ENCODE data around the gene PDZRN3.

PDZRN3 gene

GRCh38 chr3:73379465-73379864, 245.3 kb downstream of the PDZRN3 start:
- no peak for DNase-seq (ENCODE audit: extremely low read depth, low read depth)
- H3K4me3 ChIP-seq (replicated peaks; ENCODE audit: low read depth, low read length) = no peak overlapping the region
- no peak for TF ChIP-seq CTCF (IDR thresholded peaks at IDR 0.05; ENCODE audit: low read depth, low read length, missing control alignments)

GRCh38 chr3:73378207-73378606, 246.5 kb downstream of the PDZRN3 start:
- TF ChIP-seq CTCF (IDR thresholded peaks at IDR 0.05; ENCODE audit: low read depth, low read length, missing control alignments) = no peak
- H3K4me3 ChIP-seq (replicated peaks; ENCODE audit: low read depth, low read length) = no peak overlapping the region
- DNase-seq (ENCODE audit: extremely low read depth, low read depth) = no peak

- DNase-seq (ENCODE audit: extremely low read depth, low read depth) = no peak
- H3K4me3 ChIP-seq (replicated peaks; ENCODE audit: low read depth, low read length) = no peak overlapping the region
- TF ChIP-seq CTCF (IDR thresholded peaks at IDR 0.05; ENCODE audit: low read depth, low read length, missing control alignments) = no peak
Observed at GRCh38 chr3:73365756-73366397, 258.9 kb downstream of the PDZRN3 start.

GRCh38 chr3:73364517-73364916, 260.2 kb downstream of the PDZRN3 start:
- TF ChIP-seq CTCF (IDR thresholded peaks at IDR 0.05; ENCODE audit: low read depth, low read length, missing control alignments) = no peak
- H3K4me3 ChIP-seq (replicated peaks; ENCODE audit: low read depth, low read length) = no peak overlapping the region
- DNase-seq (ENCODE audit: extremely low read depth, low read depth) = no peak

GRCh38 chr3:73363093-73363492, 261.6 kb downstream of the PDZRN3 start:
- H3K4me3 ChIP-seq (replicated peaks; ENCODE audit: low read depth, low read length) = no peak overlapping the region
- TF ChIP-seq CTCF (IDR thresholded peaks at IDR 0.05; ENCODE audit: low read depth, low read length, missing control alignments) = no peak
- no peak for DNase-seq (ENCODE audit: extremely low read depth, low read depth)

GRCh38 chr3:73361591-73361990, 263.1 kb downstream of the PDZRN3 start:
- no peak for DNase-seq (ENCODE audit: extremely low read depth, low read depth)
- no peak for TF ChIP-seq CTCF (IDR thresholded peaks at IDR 0.05; ENCODE audit: low read depth, low read length, missing control alignments)
- H3K4me3 ChIP-seq (replicated peaks; ENCODE audit: low read depth, low read length) = no peak overlapping the region

GRCh38 chr3:73353649-73354217, 271.0 kb downstream of the PDZRN3 start:
- DNase-seq (ENCODE audit: extremely low read depth, low read depth) = no peak
- TF ChIP-seq CTCF (IDR thresholded peaks at IDR 0.05; ENCODE audit: low read depth, low read length, missing control alignments) = no peak
- no peak overlapping the region for H3K4me3 ChIP-seq (replicated peaks; ENCODE audit: low read depth, low read length)

Measured in HFF-Myc (cell line).